ENCODE data around the gene LRAT. TPM values are rescaled to one million over a fixed set of nuclear protein-coding genes. Genes with fewer than 3 reads are reported as not detected.
A peak's percentile ranks its signal among the peaks of the same experiment; 100 is the strongest.
"Not testable (repeated sequence)": the region's sequence is repeated elsewhere in the genome, so short reads cannot be mapped to it uniquely, and the experiment has no call there.

LRAT gene
- polyA plus RNA-seq (2013, experiment 1 of 2): 10.6 TPM
- polyA plus RNA-seq (2013, experiment 2 of 2): 11.4 TPM

GRCh38 chr4:154743683-154744340, at the start of gene LRAT:
Gene LRAT (plus strand): TSS chr4:154744000. CDS start chr4:154744327, 327 bp downstream.
- H3K9me3 ChIP-seq (ENCODE audit: insufficient read depth, low read depth, low read length): no peaks in the 10 kb centered on the region
- H3K36me3 ChIP-seq (ENCODE audit: insufficient read depth, low read length): peaks cover under 1% of the 10 kb centered on the region; the same call in 1 of the 2 replicates
- H3K4me1 ChIP-seq (ENCODE audit: insufficient read depth, low read length): peaks cover 40% of the 10 kb centered on the region
- WGBS: under 1% methylated on average over 55 of the region's 55 CpGs
- H3K27ac ChIP-seq (ENCODE audit: low read depth, low read length): no peak within 1 kb of the TSS; the same call in 1 of the 2 replicates
- peak within 1 kb of the TSS; percentile 70 for H3K4me3 ChIP-seq (ENCODE audit: low read length)
- H3K9ac ChIP-seq (ENCODE audit: low read depth, low read length): peak within 1 kb of the TSS; percentile 64
- H3K27me3 ChIP-seq (ENCODE audit: insufficient read depth, low read length): peaks cover 76% of the 10 kb centered on the region

- Histone ChIP-seq H3K36me3 (ENCODE audit: insufficient read depth, low read length) (no peaks in the 10 kb centered on the region), H3K9me3 (ENCODE audit: insufficient read depth, low read depth, low read length) (no peaks in the 10 kb centered on the region), H3K27me3 (ENCODE audit: insufficient read depth, low read length) (no peaks in the 10 kb centered on the region), H3K4me1 (ENCODE audit: insufficient read depth, low read length) (peaks cover 12% of the 10 kb centered on the region), H3K4me3 (ENCODE audit: low read length) (no peak overlapping the region), H3K27ac (ENCODE audit: low read depth, low read length) (no peak overlapping the region), H3K9ac (ENCODE audit: low read depth, low read length) (no peak overlapping the region)
- 89% methylated on average over 3 of the region's 3 CpGs for WGBS
Measured at GRCh38 chr4:154707877-154708276, 35.9 kb upstream of the LRAT start.

- no peak overlapping the region for H3K4me3 ChIP-seq (ENCODE audit: low read length)
- no peak overlapping the region for H3K27ac ChIP-seq (ENCODE audit: low read depth, low read length)
- no peak overlapping the region for H3K9ac ChIP-seq (ENCODE audit: low read depth, low read length)
- no peaks in the 10 kb centered on the region for H3K9me3 ChIP-seq (ENCODE audit: insufficient read depth, low read depth, low read length)
- H3K27me3 ChIP-seq (ENCODE audit: insufficient read depth, low read length): no peaks in the 10 kb centered on the region
- peaks cover 12% of the 10 kb centered on the region for H3K4me1 ChIP-seq (ENCODE audit: insufficient read depth, low read length)
- 84% methylated on average over 3 of the region's 4 CpGs for WGBS
- H3K36me3 ChIP-seq (ENCODE audit: insufficient read depth, low read length): no peaks in the 10 kb centered on the region
Measured at GRCh38 chr4:154709550-154709949, 34.2 kb upstream of the LRAT start.

GRCh38 chr4:154711522-154711921, 32.3 kb upstream of the LRAT start:
- no peak overlapping the region for H3K9ac ChIP-seq (ENCODE audit: low read depth, low read length)
- no peak overlapping the region for H3K4me3 ChIP-seq (ENCODE audit: low read length)
- H3K36me3 ChIP-seq (ENCODE audit: insufficient read depth, low read length): no peaks in the 10 kb centered on the region
- H3K27ac ChIP-seq (ENCODE audit: low read depth, low read length): no peak overlapping the region
- no peaks in the 10 kb centered on the region for H3K27me3 ChIP-seq (ENCODE audit: insufficient read depth, low read length)
- peaks cover 12% of the 10 kb centered on the region for H3K4me1 ChIP-seq (ENCODE audit: insufficient read depth, low read length)
- H3K9me3 ChIP-seq (ENCODE audit: insufficient read depth, low read depth, low read length): no peaks in the 10 kb centered on the region

- H3K36me3 ChIP-seq (ENCODE audit: insufficient read depth, low read length): no peaks in the 10 kb centered on the region
- H3K9me3 ChIP-seq (ENCODE audit: insufficient read depth, low read depth, low read length): no peaks in the 10 kb centered on the region
- H3K27ac ChIP-seq (ENCODE audit: low read depth, low read length): no peak overlapping the region
- H3K9ac ChIP-seq (ENCODE audit: low read depth, low read length): no peak overlapping the region
- H3K27me3 ChIP-seq (ENCODE audit: insufficient read depth, low read length): no peaks in the 10 kb centered on the region
- H3K4me3 ChIP-seq (ENCODE audit: low read length): no peak overlapping the region
- 93% methylated on average over 4 of the region's 4 CpGs for WGBS
- H3K4me1 ChIP-seq (ENCODE audit: insufficient read depth, low read length): peaks cover 21% of the 10 kb centered on the region
Measured at GRCh38 chr4:154714339-154715040, 29.3 kb upstream of the LRAT start.

- H3K9me3 ChIP-seq (ENCODE audit: insufficient read depth, low read depth, low read length): no peaks in the 10 kb centered on the region
Measured at GRCh38 chr4:154719087-154719486, 24.7 kb upstream of the LRAT start.

GRCh38 chr4:154720123-154720522, 23.7 kb upstream of the LRAT start:
- H3K36me3 ChIP-seq (ENCODE audit: insufficient read depth, low read length): no peaks in the 10 kb centered on the region
- H3K27me3 ChIP-seq (ENCODE audit: insufficient read depth, low read length): no peaks in the 10 kb centered on the region
- H3K9ac ChIP-seq (ENCODE audit: low read depth, low read length): no peak overlapping the region
- peaks cover 30% of the 10 kb centered on the region for H3K4me1 ChIP-seq (ENCODE audit: insufficient read depth, low read length)
- H3K27ac ChIP-seq (ENCODE audit: low read depth, low read length): no peak overlapping the region
- no peaks in the 10 kb centered on the region for H3K9me3 ChIP-seq (ENCODE audit: insufficient read depth, low read depth, low read length)
- WGBS: 94% methylated on average over 2 of the region's 2 CpGs
- H3K4me3 ChIP-seq (ENCODE audit: low read length): no peak overlapping the region

More at GRCh38 chr4:154719087-154719486, 24.7 kb upstream of the LRAT start:
- Histone ChIP-seq H3K4me1 (ENCODE audit: insufficient read depth, low read length) (peaks cover 30% of the 10 kb centered on the region), H3K4me3 (ENCODE audit: low read length) (no peak overlapping the region), H3K9ac (ENCODE audit: low read depth, low read length) (no peak overlapping the region), H3K36me3 (ENCODE audit: insufficient read depth, low read length) (no peaks in the 10 kb centered on the region), H3K27ac (ENCODE audit: low read depth, low read length) (no peak overlapping the region), H3K27me3 (ENCODE audit: insufficient read depth, low read length) (no peaks in the 10 kb centered on the region)
- 94% methylated on average over 4 of the region's 4 CpGs for WGBS

- 20% methylated on average over 3 of the region's 3 CpGs for WGBS
Measured at GRCh38 chr4:154720618-154721267, 23.1 kb upstream of the LRAT start.

GRCh38 chr4:154722262-154722661, 21.5 kb upstream of the LRAT start:
- Histone ChIP-seq H3K4me3 (ENCODE audit: low read length) (no peak overlapping the region), H3K9ac (ENCODE audit: low read depth, low read length) (no peak overlapping the region), H3K9me3 (ENCODE audit: insufficient read depth, low read depth, low read length) (no peaks in the 10 kb centered on the region), H3K27me3 (ENCODE audit: insufficient read depth, low read length) (no peaks in the 10 kb centered on the region), H3K27ac (ENCODE audit: low read depth, low read length) (no peak overlapping the region), H3K4me1 (ENCODE audit: insufficient read depth, low read length) (peaks cover 30% of the 10 kb centered on the region), H3K36me3 (ENCODE audit: insufficient read depth, low read length) (no peaks in the 10 kb centered on the region)

More at GRCh38 chr4:154720618-154721267, 23.1 kb upstream of the LRAT start:
- H3K9me3 ChIP-seq (ENCODE audit: insufficient read depth, low read depth, low read length): no peaks in the 10 kb centered on the region
- H3K36me3 ChIP-seq (ENCODE audit: insufficient read depth, low read length): no peaks in the 10 kb centered on the region
- no peak overlapping the region for H3K4me3 ChIP-seq (ENCODE audit: low read length)
- no peak overlapping the region for H3K27ac ChIP-seq (ENCODE audit: low read depth, low read length)
- no peaks in the 10 kb centered on the region for H3K27me3 ChIP-seq (ENCODE audit: insufficient read depth, low read length)
- no peak overlapping the region for H3K9ac ChIP-seq (ENCODE audit: low read depth, low read length)
- peaks cover 30% of the 10 kb centered on the region for H3K4me1 ChIP-seq (ENCODE audit: insufficient read depth, low read length)

- not testable (repeated sequence) for H3K27ac ChIP-seq (ENCODE audit: low read depth, low read length); H3K27me3 ChIP-seq (ENCODE audit: insufficient read depth, low read length); H3K36me3 ChIP-seq (ENCODE audit: insufficient read depth, low read length); H3K9me3 ChIP-seq (ENCODE audit: insufficient read depth, low read depth, low read length); H3K9ac ChIP-seq (ENCODE audit: low read depth, low read length); H3K4me3 ChIP-seq (ENCODE audit: low read length)
- 93% methylated on average over 7 of the region's 7 CpGs for WGBS
- peaks cover 23% of the 10 kb centered on the region for H3K4me1 ChIP-seq (ENCODE audit: insufficient read depth, low read length)
Measured at GRCh38 chr4:154723601-154724000, 20.2 kb upstream of the LRAT start.

- Histone ChIP-seq H3K4me3 (ENCODE audit: low read length) (no peak overlapping the region), H3K36me3 (ENCODE audit: insufficient read depth, low read length) (no peaks in the 10 kb centered on the region), H3K27me3 (ENCODE audit: insufficient read depth, low read length) (no peaks in the 10 kb centered on the region), H3K9me3 (ENCODE audit: insufficient read depth, low read depth, low read length) (no peaks in the 10 kb centered on the region), H3K27ac (ENCODE audit: low read depth, low read length) (no peak overlapping the region), H3K4me1 (ENCODE audit: insufficient read depth, low read length) (peaks cover 3% of the 10 kb centered on the region; the same call in 1 of the 2 replicates), H3K9ac (ENCODE audit: low read depth, low read length) (no peak overlapping the region)
- 89% methylated on average over 1 of the region's 1 CpG for WGBS
Measured at GRCh38 chr4:154727540-154727939, 16.3 kb upstream of the LRAT start.
